Measurements from ENCODE around the gene ZIM2.

The ZIM2 gene

GRCh38 chr19:56840451-56841192, at the start of gene ZIM2, which contains the start of gene PEG3:
ZIM2 (minus strand) TSS chr19:56840726; CDS start chr19:56824277, 16,449 bp downstream.
PEG3 (minus strand) TSS chr19:56840726; CDS start chr19:56824655, 16,071 bp downstream.
- TF ChIP-seq, protein P1, sequence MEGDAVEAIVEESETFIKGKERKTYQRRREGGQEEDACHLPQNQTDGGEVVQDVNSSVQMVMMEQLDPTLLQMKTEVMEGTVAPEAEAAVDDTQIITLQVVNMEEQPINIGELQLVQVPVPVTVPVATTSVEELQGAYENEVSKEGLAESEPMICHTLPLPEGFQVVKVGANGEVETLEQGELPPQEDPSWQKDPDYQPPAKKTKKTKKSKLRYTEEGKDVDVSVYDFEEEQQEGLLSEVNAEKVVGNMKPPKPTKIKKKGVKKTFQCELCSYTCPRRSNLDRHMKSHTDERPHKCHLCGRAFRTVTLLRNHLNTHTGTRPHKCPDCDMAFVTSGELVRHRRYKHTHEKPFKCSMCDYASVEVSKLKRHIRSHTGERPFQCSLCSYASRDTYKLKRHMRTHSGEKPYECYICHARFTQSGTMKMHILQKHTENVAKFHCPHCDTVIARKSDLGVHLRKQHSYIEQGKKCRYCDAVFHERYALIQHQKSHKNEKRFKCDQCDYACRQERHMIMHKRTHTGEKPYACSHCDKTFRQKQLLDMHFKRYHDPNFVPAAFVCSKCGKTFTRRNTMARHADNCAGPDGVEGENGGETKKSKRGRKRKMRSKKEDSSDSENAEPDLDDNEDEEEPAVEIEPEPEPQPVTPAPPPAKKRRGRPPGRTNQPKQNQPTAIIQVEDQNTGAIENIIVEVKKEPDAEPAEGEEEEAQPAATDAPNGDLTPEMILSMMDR (conservative IDR thresholded peaks at IDR 0.05), result no peak
- H3K27ac ChIP-seq, result peak within 1 kb of the TSS; percentile 50

- TF ChIP-seq, protein P1 (conservative IDR thresholded peaks at IDR 0.05), result no peak
- no peak overlapping the region for H3K27ac ChIP-seq
Measured at GRCh38 chr19:56885173-56885985, 44.9 kb upstream of the ZIM2 start.

GRCh38 chr19:56884441-56884840, 43.9 kb upstream of the ZIM2 start:
- no peak overlapping the region for H3K27ac ChIP-seq
- TF ChIP-seq, protein P1 (conservative IDR thresholded peaks at IDR 0.05), result no peak

- H3K27ac ChIP-seq, result no peak overlapping the region
- TF ChIP-seq, protein P1 (conservative IDR thresholded peaks at IDR 0.05), result no peak
Measured at GRCh38 chr19:56880592-56881190, 40.2 kb upstream of the ZIM2 start.

DNA sequence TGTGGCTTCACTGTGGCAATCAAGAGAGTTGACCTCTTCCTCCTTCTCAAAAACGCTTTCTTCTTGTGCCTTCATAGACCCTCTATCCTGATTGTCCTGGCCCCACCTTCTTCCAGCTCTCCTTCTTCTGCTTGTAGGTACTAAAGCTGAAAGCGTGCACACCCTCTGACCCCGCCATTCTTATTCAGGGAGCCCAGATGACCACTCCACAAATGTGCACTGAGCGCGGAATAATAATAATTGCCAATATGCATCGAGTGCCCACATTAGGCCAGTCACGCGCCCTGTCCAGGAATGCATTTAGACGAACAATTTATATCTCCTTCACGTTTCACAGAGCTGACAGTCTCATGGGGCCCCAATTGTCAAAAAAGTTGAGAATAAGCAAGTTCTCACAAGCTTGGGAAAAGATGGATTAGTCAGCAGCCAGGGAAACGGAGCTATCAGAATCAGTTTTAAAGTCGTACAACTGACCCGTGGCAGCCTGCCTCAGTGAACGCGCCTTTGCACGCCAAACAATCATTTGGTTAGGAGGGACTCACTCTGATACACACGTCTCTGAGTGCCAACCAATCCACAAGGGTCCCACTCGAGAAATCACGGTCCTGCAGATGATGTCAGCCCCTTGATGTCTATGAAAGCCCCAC, 36.7 kb upstream of the ZIM2 start:
- TF ChIP-seq, protein P1 (conservative IDR thresholded peaks at IDR 0.05), result no peak
- no peak overlapping the region for H3K27ac ChIP-seq

DNA sequence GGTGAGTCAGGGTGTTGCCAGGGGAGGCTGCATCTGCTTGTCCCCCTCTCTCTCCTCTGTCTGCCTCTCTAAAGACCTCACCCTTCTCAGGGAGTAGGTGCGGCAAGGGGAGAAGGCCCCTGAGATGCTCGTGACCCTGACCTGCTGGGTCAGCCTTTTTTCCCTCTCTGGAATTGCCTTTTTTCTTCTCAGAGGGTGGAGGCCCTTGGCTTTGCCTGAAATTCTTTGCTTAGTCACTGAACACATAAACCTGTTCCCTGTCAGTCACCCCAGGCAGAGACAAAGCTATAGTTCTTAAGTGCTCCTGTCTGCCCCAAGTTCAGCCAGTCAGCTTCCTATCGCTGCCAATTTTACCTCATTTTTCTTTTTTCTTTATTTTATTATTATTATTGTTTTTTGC, 35.2 kb upstream of the ZIM2 start:
- H3K27ac ChIP-seq, result no peak overlapping the region
- TF ChIP-seq, protein P1 (conservative IDR thresholded peaks at IDR 0.05), result no peak
